ENCODE results near the gene ATP5PO.

DNA sequence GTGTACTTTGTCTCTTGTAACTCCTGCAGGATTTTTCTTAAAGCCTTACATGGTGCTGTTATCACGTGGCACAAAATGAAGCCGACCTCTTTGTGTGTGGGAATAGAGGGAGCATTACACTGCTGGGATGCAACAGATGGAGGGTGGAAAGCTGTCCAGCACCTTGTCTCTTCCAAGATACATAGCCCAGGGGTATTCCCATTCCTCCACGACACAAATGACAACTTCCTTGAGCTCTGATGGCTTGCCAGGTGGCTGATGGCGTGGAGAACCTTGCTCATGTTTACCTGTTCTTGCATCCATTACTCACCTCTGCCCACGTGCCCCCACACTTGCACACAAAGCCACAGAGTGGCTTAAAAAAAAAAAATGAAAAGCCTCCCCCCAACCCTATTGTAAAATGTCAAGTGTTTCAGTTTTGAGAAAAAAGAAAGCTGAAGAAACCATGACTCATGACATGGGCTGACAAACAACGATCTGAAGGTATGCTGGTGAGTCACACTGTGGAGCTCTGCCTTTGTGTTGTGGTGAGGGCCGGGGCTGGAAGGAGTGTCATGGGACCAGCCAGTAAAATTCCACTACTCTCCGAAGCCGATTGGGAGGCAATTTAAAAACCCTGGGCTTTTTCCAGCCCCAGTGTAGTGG, 32.0 kb upstream of the ATP5PO start:
- TF ChIP-seq CTCF (IDR thresholded peaks at IDR 0.05), result no peak
- TF ChIP-seq POLR2A (IDR thresholded peaks at IDR 0.05), result no peak

Data from esophagus squamous epithelium (tissue), 4 donors.